HG03442 (cell line): ENCODE results near the gene KREMEN1.

Source experiments
- ATAC-seq: cut with Tn5 transposase; IDR thresholded peaks from one replicate; pipeline ENCODE4 v1.9.1; 2021; ENCODE audit warnings: mild to moderate bottlenecking, moderate library complexity; ENCODE audit not compliant: unreplicated experiment

KREMEN1 gene

DNA sequence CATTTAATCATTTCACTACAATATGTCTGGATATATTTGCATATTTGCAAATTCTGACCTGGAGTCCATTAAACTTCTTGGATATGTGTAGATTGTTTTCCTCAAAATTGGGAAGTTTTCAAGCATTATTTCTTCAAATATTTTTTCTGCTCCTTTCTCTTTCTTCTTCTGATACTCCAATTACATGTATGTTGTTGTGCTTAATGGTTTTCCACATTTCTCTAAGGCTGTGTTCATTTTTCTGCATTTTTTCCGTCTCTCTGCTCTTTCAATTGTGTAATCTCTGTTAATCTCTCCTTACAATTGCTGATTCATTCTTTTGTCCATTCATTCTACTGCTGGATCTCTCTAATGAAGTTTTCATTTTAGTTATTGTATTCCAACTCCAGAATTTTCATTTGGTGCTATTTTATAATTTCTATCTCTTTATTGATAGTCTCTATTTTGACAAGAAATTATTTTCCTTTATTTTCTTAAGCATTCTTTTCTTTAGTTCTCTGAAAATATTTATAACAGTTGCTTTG lies 102.5 kb downstream of the KREMEN1 start:
- no peak for ATAC-seq

DNA sequence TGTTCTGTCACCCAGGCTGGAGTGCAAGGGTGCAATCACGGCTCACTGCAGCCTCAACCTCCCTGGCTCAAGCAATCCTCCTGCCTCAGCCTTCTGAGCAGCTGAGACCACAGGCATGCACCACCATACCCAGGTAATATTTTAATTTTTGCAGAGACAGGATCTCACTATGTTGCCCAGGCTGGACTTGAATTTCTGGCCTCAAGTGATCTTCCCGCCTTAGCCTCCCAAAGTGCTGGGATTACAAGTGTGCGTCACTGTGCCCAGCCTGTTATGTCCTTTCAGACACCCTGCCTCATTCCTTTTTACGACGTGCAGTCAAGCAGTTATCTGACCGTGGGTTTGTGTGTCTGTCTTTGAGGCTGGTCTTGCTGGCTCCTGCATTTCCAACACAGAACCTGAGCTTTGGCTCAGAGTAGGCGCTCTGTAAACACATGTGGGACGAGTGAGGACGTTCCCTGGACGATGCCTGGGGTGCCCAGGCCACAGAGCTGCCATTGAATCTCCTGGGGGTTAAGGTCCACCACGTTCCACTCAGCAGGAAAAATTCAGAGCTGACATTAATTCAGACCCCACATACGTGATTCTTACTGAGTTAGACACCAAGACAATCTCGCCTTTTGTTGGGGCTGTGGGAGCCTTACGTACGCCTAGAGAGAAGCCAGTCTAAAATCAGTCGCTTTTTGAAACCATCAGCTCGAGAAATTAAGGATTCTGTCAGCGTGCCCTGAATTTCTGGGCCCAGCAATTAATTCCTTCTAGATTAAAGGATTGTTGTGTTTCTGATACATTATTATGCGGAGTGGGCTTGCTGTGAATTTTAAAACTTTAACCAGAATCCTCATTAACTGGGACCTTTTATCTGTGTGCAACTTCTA lies 111.4 kb downstream of the KREMEN1 start:
- ATAC-seq = no peak

DNA sequence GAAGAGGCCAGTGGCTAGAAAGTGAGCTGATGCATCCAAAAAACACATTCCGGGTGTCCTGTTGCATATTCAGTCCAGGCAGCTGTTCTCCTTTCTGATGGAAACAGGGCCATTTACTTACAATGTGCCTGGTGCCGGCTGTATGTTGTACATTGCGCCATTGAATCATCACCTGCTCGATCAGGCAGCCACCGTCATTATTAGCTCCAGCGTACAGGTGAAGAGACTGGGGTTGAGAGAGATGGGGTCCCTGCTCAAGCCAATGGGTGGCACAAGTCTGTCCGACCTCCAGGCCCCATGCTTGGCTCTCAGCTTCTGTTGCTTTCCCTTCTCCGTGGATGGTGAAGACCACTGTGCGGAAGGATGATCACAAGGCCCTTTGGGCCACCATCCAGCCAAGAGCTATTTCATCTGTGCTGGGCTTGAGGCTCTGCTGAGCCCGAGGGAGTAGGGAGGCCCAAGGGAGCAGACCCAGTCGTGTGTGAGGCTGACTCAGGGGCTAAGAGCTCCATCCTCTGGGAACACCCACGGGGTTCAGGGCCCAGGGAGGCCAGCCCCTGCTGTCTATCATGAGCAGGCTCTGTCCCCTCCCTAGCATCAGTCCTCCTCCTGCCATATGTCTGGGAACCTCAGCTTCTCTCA lies 112.1 kb downstream of the KREMEN1 start:
- ATAC-seq = no peak

DNA sequence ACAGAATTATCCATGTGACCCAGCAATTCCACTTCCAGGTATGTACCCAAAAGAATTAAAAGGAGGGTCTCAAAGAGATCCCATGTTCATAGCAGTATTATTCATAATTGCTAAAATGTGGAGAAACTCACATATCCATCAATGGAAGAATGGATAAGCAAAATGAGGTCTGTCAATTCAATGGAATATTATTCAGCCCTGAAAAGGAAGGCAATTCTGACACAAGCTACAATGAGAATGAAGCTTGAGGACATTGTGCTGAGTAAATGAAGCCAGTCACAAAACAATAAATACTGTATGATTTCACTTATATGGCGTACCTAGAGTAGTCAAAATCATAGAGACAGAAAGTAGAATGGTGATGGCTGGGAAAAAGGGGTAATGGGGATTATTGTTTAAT lies 113.5 kb downstream of the KREMEN1 start:
- ATAC-seq = no peak

DNA sequence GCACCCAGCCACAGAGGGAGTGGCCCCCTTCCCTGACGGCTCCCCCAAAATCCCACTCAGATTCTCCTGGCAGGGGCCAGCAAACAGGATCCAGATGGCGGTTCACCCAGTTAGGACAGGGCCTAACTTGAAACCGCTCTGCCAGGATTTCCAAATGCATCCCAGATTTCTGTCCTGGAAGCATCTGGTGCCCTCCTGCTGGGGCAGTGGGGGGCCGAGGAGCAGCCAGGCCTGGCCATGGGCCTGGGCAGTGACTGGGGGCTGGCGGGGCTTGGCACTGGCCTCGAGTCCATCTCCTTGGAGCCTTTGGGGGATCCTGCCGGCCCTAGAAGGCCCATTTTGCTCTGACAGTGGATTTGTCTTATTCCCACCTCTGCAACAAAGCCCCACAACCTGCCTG lies 115.0 kb downstream of the KREMEN1 start:
- ATAC-seq = no peak

DNA sequence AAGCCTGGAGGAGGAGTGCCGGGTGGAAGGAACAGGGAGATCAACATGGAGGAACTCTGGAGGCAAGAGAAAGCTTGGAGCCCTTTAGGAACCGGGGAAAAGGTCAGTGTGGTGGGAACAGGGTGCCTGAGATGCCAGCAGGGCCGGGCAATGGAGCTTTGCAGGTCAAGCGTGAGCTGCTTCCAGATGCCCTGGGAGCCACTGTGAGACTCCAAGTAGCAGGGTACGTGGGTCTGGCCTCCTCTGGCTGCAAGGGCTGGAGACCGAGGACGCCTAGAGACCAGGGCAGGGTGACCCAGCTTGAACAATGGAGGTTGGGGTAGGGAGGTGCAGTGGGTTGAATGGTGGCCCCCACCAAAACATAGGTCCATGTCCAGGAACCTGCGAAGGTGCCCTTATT lies 117.2 kb downstream of the KREMEN1 start:
- no peak for ATAC-seq

DNA sequence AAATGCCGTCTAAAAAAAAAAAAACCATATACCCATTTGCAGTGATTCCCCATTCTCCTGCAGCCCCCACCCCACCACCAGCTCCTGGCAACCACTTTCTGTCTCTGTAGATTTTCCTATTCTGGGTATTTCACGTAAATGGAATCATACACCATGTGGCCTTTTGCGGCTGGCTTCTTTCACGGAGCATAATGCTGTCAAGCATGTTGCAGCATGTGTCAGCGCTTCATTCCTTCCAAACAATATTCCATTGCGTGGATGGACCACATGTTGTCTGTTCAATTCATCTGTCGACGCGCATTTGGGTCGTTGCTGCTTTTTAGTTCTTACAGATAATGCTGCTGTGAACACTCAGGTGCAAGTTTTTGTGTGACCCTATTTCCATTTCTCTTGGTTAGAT lies 118.1 kb downstream of the KREMEN1 start:
- ATAC-seq = no peak

DNA sequence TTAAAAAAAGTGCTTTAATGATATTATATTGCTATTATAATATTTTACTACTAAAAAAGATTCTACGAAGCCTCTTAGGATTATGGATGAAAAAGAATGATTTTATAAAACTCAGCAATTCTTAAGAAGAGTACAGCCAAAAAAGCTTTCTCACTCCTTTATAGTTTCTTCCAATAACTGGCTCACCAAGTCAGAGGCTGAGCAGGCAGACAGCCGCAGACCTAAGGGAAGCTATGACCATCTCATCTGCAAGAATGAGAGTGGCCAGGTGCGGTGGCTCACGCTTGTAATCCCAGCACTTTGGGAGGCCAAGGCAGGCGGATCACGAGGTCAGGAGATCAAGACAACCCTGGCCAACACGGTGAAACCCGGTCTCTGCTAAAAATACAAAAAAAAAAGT lies 120.2 kb downstream of the KREMEN1 start:
- ATAC-seq = no peak

DNA sequence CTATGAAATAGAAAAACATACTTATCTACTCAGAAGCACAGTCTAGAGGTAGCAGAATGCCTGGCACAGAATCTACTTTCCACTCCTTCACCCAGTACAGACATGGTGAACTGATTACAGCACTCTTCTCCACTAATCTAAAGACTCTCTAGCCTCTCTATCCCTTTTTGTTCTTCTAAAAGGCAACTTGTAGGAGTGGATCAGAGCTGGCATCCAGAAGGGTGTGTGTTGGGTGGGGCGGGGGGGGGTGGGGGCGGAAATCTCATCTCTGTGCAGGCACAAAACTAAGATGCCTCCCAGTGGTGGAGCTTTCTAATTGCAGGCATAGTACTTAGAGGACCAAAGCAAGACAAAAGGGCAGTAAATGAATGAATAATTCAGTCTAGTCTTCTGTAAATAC lies 121.3 kb downstream of the KREMEN1 start:
- no peak for ATAC-seq

DNA sequence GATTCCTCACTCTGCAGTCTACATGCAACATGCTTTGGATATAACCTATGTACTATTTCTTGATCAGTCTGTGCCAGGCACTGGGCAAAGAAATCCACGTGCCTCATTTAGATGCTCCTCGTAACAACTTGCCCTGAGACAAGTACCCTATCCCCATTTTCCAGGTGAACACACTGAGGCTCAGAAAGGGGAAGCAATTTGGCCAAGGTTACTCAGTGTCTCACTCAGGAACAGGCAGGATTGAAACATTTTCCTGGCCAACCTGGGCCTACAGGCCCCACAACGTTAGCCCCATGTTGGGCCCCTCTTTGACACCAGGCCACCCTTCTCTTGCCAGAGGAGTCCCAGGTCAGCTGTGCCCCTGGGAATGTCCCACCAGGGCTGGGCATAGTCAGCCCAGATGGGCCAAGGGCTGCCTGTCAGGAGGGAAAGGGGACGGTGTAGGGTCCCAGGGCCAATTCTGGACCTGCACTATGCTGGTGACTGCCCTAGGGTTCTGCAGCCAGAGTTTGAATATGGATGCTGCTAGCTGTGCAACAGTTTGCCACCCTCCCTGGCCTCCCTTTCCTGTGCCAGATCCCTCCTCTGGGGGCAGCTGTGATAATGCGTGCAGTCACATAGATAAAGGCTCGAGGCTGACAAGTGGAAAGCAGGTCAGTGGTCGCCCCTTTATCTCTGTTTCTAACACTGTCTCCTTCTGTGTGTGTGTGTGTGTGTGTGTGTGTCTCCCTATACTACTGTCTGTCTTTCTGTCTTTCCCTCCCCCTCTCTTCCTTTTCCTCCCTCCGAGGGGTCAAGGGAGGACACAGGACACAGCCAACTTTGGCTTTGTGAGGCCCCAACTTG lies 122.5 kb downstream of the KREMEN1 start:
- no peak for ATAC-seq

DNA sequence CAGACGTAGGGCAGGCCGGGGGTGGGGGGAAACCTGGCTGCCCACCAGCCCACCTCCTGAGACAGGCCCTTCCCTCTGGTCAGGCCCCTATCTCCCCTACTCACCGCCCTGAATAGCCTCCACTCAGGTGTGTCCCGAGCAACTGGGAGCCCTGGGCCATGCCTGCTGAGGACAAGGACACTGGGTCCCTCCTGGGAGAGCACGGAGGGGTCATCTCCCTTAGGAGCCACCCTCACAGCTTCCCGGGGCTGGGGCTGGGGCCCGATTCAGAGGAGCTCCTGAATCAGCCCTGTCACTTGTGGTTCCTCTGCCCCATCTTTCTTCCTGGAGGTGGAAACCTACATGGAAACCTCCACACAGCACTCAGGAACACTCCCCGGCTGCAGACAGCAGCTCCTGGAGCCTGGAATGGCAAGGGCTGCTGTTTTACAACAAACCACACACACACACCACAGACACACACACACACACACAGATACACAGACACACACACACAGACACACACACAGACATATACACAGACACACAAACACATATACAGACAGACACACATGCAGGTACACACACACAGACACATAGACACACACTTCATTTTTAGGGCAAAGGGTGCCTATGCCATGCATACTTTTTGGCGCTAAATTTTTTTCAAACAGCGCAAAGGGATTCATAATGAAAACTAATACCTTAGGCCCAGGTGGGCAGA lies 123.3 kb downstream of the KREMEN1 start:
- ATAC-seq = no peak

DNA sequence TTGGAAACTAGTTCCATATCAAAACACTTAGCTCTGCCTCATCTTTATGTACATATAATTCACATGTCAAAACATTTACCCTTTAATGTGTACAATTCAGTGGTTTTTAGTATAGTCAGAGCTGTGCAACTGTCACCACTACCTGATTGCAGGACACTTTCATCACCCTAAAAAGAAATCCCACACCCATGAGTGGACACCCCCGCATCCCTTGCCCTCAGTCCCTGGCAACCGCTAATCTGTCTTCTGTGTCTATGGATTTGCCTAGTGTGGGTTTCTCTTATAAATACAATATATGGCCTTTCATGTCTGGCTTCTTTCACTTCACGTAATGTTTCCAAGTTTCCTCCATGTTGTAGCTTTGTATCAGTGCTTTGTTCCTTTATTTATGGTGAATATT lies 124.3 kb downstream of the KREMEN1 start:
- no peak for ATAC-seq

DNA sequence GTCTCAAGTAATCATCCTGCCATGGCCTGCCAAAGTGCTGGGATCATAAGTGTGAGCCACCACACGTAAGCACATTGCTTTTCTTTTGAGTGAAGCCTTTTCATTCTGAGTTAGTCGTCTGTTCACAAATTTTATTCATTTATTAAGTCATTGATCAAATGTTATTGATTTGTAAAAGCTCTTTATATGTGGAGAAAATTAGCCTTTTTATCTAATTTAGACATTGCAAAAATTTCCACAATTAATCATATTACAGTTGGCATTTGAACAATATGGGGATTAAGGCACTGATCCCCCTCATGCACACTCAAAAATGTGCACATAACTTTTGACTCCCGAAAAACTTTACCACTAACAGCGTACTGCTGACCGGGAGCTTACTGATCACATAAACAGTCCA lies 125.4 kb downstream of the KREMEN1 start:
- ATAC-seq = no peak

DNA sequence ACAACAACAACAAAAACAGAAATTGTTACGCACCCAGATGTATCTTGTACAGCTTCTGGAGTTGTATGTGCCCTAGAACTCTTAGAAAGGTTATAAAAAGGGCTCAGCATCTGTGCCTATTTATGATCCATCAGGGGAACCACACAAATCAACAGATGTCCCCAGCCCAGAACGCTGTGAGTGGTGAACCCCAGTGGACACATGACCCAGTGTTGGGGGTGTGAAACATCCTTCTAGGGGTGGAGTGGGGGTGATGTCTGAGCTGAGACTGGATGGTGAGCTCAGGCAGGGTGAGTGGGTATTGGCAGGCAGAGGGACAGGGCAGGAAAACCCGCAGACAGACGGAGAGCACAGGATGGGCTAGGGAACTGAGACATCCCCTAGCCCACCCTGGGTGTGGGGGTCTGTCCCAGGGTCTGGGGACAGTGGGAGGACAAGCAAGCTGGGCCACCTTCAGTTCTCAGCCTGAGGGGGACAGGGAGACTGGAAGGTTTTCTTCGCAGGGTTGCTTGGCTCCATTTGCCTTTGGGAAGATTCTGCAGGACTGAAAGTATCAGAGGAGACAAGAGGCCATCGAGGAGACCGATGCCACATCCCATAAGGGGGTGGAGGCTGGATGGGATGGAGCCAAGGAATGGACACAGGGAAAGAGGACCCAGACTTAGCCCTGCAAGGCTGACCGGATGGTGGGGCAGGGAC lies 127.0 kb downstream of the KREMEN1 start:
- no peak for ATAC-seq

DNA sequence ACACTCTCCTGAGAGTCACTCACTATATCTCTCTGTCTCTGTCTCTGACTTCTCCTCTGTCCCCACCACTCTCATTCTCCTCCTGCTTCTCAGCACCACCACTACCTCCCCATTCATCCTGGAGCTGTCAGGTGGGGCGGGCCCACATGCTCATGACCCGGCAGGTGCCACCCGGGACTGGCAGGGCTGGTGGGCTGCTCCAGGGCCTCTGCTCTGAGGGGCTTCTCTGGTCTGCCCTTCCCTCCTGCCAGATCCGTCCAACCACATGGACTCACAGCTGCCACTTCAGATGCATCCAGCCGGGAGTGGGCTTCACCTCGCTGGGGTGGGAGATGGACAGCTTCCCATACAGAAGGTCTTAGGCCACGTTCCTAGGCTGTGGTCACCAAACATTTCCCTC lies 128.1 kb downstream of the KREMEN1 start:
- no peak for ATAC-seq

DNA sequence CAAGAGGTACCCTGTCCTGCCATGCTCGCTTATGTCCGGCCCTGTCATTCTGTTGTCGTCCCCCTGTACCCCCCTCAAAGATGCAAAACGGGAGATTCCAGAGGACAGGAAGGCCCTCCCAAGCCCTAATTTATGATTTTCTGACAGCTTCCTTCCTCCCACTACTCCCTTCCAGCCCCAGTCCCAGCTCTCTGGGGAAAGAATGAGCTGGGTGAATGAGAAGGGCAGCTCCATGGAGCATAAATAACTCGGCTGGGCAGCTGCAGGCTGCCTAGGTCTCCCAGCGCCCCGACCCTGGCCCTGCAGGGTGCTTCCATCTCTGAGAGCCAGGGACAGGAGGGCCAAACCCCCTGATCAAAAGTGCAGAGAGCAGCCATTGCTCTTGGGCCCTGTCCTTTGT lies 128.9 kb downstream of the KREMEN1 start:
- no peak for ATAC-seq

DNA sequence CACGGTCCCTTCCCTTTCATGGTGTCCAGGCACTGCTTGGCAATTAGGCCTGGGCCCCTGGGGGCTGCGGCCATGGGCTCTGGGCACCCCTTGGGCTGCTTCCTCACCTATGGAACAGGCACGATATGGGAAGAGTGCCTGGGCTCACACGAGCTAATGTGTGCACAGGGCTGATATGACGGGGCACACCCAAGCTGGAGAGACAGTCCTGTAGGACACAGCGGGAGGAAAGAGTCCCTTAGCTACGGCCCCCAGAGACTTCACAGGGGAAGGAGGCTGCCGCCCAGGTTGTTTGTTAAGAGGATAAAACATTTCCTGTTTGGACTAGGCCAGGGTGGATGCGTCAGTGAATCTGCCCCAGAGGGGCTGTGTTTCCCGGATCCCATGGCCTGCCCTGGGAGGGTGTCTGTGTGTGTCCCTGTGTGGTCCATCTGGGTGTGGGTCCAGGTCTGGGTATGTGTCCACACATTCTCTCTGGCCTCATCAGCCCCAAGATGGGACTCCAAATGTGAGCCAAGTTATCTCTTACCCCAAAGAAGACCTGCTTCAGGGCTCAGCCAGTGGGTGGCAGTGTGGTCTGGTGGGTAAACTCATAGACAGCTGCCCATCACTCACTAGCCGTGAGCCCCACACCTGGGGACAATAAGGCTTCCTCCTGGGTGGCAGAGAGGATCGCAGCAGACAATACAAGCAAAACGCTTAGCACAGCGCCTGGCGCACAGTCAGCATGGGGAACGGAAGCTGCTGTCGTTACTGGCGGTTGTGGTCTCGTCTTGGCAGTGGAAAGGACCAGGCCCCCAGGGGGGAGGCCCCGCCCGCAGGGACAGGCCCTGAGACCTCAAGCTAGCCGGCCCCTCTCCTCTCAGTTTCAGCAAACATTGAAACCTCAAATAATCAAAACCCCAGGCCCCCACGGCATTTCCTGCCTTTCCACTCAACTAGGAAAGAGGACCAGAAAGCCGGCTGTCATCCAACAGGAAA lies 129.7 kb downstream of the KREMEN1 start:
- peak; percentile 52 for ATAC-seq

DNA sequence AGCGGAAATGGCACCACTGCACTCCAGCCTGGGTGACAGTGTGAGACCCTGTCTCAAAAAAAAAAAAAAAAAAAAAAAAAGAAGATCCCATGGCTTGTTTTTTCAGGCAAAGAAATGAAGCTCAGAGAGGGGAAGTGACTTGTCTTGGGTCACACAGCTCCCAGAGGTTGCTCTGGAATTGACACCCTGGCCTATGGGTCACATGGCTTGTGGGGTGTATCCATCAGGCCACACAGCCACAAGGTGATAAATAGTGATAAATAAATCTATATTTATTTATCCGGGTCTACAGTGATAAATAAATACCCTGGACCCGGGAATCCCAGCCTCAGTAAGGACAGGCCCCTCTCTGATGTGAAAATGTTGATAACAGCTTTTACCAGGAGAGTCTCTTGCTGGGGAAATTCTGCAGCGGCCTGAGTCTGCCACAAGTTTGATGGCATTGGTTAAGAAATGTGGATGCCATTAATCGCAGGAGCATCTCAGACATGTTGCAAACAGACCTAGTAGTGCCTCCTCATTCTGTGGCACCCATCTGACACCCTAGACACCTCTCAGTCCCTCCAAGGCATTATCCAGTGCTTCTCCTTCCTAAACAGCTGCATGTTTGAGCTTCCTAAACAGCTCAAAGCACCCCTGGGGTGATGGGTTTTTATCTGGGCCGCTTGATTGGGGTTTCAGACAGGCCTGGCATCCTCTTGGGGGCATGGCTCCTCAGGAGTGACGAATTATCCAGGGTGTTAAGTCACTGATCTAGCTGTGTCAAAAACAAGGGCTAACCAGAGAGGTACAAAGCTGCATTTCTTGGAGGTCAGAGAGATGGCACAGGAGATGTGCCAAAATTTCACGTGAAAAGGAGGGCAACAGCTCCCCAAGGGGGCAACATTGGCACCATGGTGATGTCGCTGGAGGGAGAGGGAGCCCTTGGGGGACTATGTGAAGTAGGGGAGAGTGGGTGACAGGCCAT lies 130.9 kb downstream of the KREMEN1 start:
- ATAC-seq = no peak
